Measurements from ENCODE around the gene NFAM1. TPM values are rescaled to one million over a fixed set of nuclear protein-coding genes. Genes with fewer than 3 reads are reported as not detected.

Gene NFAM1, protein sequence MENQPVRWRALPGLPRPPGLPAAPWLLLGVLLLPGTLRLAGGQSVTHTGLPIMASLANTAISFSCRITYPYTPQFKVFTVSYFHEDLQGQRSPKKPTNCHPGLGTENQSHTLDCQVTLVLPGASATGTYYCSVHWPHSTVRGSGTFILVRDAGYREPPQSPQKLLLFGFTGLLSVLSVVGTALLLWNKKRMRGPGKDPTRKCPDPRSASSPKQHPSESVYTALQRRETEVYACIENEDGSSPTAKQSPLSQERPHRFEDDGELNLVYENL
- 1 to 10 TPM in 1 of 2 donors, under 1 TPM in 1; 0.64 to 2.1 TPM for total RNA-seq

DNA sequence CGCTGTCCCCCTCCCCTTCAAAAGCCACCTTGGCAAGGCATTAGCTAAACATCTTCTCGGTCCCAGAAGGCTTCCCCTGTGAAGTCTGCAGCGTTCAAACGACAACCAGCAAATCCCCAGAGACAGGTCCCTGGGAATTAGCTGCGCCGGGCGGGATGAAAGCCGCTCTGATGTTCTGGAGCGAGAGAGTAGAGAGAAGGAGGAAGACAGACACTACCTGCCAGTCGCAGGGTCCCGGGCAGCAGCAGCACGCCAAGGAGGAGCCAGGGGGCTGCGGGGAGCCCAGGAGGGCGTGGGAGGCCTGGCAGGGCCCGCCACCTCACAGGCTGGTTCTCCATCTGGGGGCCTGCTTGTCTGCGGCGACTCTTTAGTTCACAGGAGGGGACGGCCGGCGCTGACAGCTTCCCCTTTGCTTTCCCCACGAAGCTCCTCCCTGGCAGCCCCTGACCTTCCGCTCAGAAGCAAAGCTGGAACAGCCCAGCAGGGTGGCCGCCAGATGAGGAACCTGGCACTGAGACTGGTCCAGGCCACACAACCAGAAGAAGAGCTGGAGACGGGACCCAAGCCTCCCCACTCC, at the start of gene NFAM1:
Gene NFAM1, minus strand, starts transcription at position 384 of the 577 bp plus-strand sequence. Its CDS starts 46 bp downstream, at position 338.
- no peak within 1 kb of the TSS for H3K27ac ChIP-seq
- no peaks in the 10 kb centered on the region for H3K9me3 ChIP-seq
- H3K9ac ChIP-seq (ENCODE audit: low read depth in 2 of 2, low read length in 2 of 2): peak within 1 kb of the TSS in 1 of 2 donors; percentile 24
- intact Hi-C loops (cut with DNase I): loop anchor here (10.0 kb wide), 1 partner anchor 457 kb away; no protein-coding TSS in a partner anchor
- no peaks in the 10 kb centered on the region for H3K36me3 ChIP-seq
- no peaks in the 10 kb centered on the region for H3K4me1 ChIP-seq
- H3K27me3 ChIP-seq: no peaks in the 10 kb centered on the region
- DNase-seq: peak; percentile 31
- H3K4me3 ChIP-seq: no peak within 1 kb of the TSS
- TF ChIP-seq, protein P1, sequence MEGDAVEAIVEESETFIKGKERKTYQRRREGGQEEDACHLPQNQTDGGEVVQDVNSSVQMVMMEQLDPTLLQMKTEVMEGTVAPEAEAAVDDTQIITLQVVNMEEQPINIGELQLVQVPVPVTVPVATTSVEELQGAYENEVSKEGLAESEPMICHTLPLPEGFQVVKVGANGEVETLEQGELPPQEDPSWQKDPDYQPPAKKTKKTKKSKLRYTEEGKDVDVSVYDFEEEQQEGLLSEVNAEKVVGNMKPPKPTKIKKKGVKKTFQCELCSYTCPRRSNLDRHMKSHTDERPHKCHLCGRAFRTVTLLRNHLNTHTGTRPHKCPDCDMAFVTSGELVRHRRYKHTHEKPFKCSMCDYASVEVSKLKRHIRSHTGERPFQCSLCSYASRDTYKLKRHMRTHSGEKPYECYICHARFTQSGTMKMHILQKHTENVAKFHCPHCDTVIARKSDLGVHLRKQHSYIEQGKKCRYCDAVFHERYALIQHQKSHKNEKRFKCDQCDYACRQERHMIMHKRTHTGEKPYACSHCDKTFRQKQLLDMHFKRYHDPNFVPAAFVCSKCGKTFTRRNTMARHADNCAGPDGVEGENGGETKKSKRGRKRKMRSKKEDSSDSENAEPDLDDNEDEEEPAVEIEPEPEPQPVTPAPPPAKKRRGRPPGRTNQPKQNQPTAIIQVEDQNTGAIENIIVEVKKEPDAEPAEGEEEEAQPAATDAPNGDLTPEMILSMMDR (IDR thresholded peaks at IDR 0.05): no peak

DNA sequence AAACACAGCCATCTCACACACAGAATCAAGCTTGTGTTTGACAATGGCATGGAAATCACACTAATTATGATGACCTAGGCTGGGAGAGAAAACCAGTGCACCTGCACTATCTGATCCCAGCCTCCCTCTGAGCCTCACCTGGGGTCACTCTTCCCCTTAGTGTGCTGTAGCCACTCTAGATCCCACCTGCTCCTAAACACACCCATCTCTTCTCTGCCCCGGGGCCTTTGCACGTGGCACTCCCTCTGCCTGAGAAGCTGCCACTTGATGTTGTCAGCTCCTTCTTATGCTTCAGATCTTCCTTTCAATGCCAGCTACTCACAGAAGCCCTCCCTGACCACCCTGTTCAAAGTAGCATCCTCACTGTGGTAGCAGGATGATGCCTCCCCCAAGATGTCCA, 42.9 kb upstream of the NFAM1 start:
- no peaks in the 10 kb centered on the region for H3K9me3 ChIP-seq
- H3K36me3 ChIP-seq: no peaks in the 10 kb centered on the region
- no peak overlapping the region for H3K27ac ChIP-seq
- intact Hi-C loops (cut with DNase I): no loop called here
- H3K4me1 ChIP-seq: no peaks in the 10 kb centered on the region
- H3K4me3 ChIP-seq: no peak overlapping the region
- H3K9ac ChIP-seq (ENCODE audit: low read depth in 2 of 2, low read length in 2 of 2): no peak overlapping the region
- TF ChIP-seq, protein P1 (IDR thresholded peaks at IDR 0.05): no peak
- no peaks in the 10 kb centered on the region for H3K27me3 ChIP-seq
- no peak for DNase-seq

DNA sequence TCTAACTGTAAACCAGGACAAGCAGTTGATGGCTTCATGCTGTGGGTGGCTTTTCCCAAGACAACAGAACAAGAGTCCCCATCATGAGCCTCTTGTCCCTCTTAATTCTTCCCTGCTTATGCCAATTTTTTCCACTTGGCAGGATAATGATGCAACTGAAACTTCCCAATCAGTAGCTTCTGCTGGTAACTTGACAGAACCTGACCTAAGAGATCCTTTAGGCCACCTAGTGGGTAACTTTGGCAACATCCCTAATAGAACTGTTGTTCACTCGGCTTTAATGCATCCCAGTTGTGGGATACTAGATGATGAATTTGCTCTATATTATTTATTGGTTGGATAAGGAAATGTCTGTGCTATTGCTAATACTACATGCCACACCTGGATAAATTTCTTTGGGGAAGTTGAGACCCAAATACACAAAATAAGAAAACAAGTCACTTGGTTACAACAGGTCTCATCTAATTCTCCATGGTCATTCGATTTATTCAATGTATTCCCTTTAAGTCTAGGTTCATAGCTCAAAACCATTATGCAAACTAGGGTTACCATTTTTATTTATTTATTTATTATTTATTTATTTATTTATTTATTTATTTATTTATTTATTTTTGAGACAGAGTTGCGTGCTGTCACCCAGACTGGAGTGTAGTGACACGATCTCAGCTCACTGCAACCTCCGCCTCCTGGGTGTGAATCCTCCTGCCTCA, 41.4 kb upstream of the NFAM1 start:
- Histone ChIP-seq H3K9ac (ENCODE audit: low read depth in 2 of 2, low read length in 2 of 2) (no peak overlapping the region), H3K27me3 (no peaks in the 10 kb centered on the region), H3K4me3 (no peak overlapping the region), H3K4me1 (no peaks in the 10 kb centered on the region), H3K9me3 (no peaks in the 10 kb centered on the region), H3K27ac (no peak overlapping the region), H3K36me3 (no peaks in the 10 kb centered on the region)
- TF ChIP-seq, protein P1 (IDR thresholded peaks at IDR 0.05): peak; percentile 51
- DNase-seq: peak; percentile 35
- intact Hi-C loops (cut with DNase I): no loop called here

DNA sequence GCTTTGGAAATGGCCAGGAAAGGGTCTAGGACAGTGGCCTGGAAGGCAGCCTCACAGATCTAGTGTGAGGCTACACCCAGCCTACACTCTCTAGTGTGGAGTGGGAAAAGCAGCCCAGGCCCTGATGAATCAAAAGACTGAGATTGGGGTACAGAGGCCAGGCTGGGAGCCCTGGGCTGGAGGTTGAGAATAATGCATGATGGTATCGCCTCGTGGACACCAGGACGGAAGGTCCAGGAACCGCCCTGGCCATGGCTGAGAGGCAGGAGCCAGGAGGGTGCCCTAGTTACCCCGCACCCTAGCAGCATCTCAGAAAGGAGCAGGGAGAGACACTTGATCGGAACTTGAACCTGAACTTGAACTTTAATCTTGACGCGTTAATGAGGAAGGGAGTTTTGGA, 40.5 kb upstream of the NFAM1 start:
- Histone ChIP-seq H3K36me3 (no peaks in the 10 kb centered on the region), H3K4me3 (no peak overlapping the region), H3K9me3 (no peaks in the 10 kb centered on the region), H3K4me1 (no peaks in the 10 kb centered on the region), H3K27me3 (no peaks in the 10 kb centered on the region), H3K9ac (ENCODE audit: low read depth in 2 of 2, low read length in 2 of 2) (no peak overlapping the region), H3K27ac (no peak overlapping the region)
- no peak for DNase-seq
- intact Hi-C loops (cut with DNase I): no loop called here
- TF ChIP-seq, protein P1 (IDR thresholded peaks at IDR 0.05): no peak

DNA sequence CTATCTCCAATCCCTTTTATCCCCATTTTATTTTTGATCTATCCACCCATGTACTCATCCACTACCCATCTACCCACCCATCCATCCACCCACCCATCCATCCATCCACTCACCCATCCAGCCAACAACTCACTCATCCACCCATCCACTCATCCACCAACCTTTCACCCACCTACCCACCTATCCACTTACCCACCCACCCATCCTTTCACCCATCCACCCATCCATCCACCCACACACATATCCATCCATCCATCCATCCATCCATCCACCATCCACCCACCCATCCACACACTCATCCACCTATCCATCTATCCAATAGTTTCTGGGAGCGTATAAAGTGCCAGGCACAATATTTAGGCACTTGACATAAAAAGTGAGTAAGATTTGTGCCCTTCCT, 39.2 kb upstream of the NFAM1 start:
- H3K4me3 ChIP-seq: no peak overlapping the region
- H3K4me1 ChIP-seq: no peaks in the 10 kb centered on the region
- no peak for DNase-seq
- intact Hi-C loops (cut with DNase I): no loop called here
- no peaks in the 10 kb centered on the region for H3K9me3 ChIP-seq
- no peak overlapping the region for H3K9ac ChIP-seq (ENCODE audit: low read depth in 2 of 2, low read length in 2 of 2)
- TF ChIP-seq, protein P1 (IDR thresholded peaks at IDR 0.05): no peak
- no peaks in the 10 kb centered on the region for H3K36me3 ChIP-seq
- H3K27ac ChIP-seq: no peak overlapping the region
- no peaks in the 10 kb centered on the region for H3K27me3 ChIP-seq

Measured in colonic mucosa (tissue), 4 donors.